ENCODE results near the gene SMYD3. TPM values are rescaled to one million over a fixed set of nuclear protein-coding genes. Genes with fewer than 3 reads are reported as not detected.

SMYD3 gene
- total RNA-seq, 1 donor: 171 TPM

DNA sequence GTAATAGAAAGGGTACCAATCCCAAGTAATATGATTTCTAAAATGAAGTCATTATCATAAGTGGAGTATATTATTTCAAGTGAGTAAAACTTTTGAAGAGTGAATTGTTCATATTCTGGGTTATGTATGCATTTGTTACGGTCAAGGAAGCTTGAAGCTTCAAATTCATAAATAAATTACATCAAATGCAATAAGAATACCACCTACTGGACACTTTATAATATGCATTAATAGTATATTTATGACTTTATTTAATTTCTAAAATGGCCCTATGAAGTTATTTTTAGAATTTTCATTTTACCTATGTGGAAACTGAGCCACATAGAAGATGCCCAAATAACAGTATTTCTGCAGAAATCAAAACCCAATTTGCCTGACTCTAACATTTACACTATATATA, 260.6 kb downstream of the SMYD3 start:
- H3K4me2 ChIP-seq (ENCODE audit: insufficient read depth, low read length): no peak overlapping the region
- H3K36me3 ChIP-seq (ENCODE audit: insufficient read depth, low read length): no peaks in the 10 kb centered on the region
- no peak overlapping the region for H2AFZ ChIP-seq (ENCODE audit: low read length)
- no peak for DNase-seq (ENCODE audit: insufficient read length, low spot score, missing footprints)
- H3K4me1 ChIP-seq (ENCODE audit: insufficient read depth, low read length): peaks cover 18% of the 10 kb centered on the region
- no peaks in the 10 kb centered on the region for H3K9me3 ChIP-seq (ENCODE audit: low read depth, low read length)
- H4K20me1 ChIP-seq (ENCODE audit: insufficient read depth, low read length): no peaks in the 10 kb centered on the region
- H3K4me3 ChIP-seq (ENCODE audit: insufficient read depth, low read length): no peak overlapping the region
- peak overlapping the region; percentile 78 for H3K27ac ChIP-seq (ENCODE audit: low read depth, low read length)
- TF ChIP-seq, protein P1, sequence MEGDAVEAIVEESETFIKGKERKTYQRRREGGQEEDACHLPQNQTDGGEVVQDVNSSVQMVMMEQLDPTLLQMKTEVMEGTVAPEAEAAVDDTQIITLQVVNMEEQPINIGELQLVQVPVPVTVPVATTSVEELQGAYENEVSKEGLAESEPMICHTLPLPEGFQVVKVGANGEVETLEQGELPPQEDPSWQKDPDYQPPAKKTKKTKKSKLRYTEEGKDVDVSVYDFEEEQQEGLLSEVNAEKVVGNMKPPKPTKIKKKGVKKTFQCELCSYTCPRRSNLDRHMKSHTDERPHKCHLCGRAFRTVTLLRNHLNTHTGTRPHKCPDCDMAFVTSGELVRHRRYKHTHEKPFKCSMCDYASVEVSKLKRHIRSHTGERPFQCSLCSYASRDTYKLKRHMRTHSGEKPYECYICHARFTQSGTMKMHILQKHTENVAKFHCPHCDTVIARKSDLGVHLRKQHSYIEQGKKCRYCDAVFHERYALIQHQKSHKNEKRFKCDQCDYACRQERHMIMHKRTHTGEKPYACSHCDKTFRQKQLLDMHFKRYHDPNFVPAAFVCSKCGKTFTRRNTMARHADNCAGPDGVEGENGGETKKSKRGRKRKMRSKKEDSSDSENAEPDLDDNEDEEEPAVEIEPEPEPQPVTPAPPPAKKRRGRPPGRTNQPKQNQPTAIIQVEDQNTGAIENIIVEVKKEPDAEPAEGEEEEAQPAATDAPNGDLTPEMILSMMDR (IDR thresholded peaks at IDR 0.05; ENCODE audit: extremely low read depth, low read depth, low read length): no peak
- no peaks in the 10 kb centered on the region for H3K27me3 ChIP-seq (ENCODE audit: insufficient read depth, low read length)
- H3K79me2 ChIP-seq (ENCODE audit: insufficient read depth, low read length): no peaks in the 10 kb centered on the region

DNA sequence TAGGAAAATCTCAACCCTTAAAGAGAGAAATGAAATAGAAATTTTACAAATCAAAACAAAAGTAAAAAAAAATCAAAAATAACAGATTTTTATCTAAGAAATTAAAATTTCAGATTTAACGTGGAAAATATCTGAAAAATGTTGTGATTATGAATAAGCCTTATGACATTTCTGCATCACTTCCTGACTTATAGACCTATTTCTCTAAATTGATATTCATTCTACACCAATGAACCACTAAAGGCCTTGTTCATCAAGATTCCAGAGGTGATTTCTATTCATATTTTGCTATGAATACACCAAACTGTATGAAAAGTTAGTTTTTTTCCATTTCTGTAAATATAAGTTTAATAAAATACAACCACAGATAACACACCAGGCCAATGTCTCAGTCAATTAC, 261.5 kb downstream of the SMYD3 start:
- Histone ChIP-seq H3K9me3 (ENCODE audit: low read depth, low read length) (no peaks in the 10 kb centered on the region), H3K4me3 (ENCODE audit: insufficient read depth, low read length) (no peak overlapping the region), H3K4me1 (ENCODE audit: insufficient read depth, low read length) (peaks cover 18% of the 10 kb centered on the region), H3K27me3 (ENCODE audit: insufficient read depth, low read length) (no peaks in the 10 kb centered on the region), H4K20me1 (ENCODE audit: insufficient read depth, low read length) (no peaks in the 10 kb centered on the region), H3K36me3 (ENCODE audit: insufficient read depth, low read length) (no peaks in the 10 kb centered on the region), H2AFZ (ENCODE audit: low read length) (no peak overlapping the region), H3K4me2 (ENCODE audit: insufficient read depth, low read length) (peak overlapping the region; percentile 43), H3K79me2 (ENCODE audit: insufficient read depth, low read length) (no peaks in the 10 kb centered on the region), H3K27ac (ENCODE audit: low read depth, low read length) (peak overlapping the region; percentile 78)
- TF ChIP-seq, protein P1 (IDR thresholded peaks at IDR 0.05; ENCODE audit: extremely low read depth, low read depth, low read length): no peak
- DNase-seq (ENCODE audit: insufficient read length, low spot score, missing footprints): no peak

DNA sequence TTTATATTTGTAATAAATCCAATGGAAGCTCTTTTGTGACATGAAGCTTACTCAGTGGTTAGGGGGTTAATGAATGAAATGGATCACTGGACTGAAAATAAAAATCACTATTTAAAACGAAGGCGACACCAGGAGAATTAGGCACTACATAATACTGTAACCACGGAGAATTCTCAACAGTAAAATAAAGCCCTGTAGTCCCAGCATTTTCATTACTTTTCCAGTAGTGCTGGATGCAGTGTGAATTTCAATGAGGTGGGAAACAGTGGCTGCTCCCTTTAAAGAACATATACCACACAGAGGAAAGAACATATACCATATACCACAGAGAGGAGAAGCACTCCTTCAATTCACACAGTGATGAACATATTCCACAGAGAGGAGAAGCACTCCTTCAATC, 275.0 kb downstream of the SMYD3 start:
- H3K27me3 ChIP-seq (ENCODE audit: insufficient read depth, low read length): no peaks in the 10 kb centered on the region
- H3K4me1 ChIP-seq (ENCODE audit: insufficient read depth, low read length): no peaks in the 10 kb centered on the region
- H3K36me3 ChIP-seq (ENCODE audit: insufficient read depth, low read length): no peaks in the 10 kb centered on the region
- TF ChIP-seq, protein P1 (IDR thresholded peaks at IDR 0.05; ENCODE audit: extremely low read depth, low read depth, low read length): no peak
- H3K4me2 ChIP-seq (ENCODE audit: insufficient read depth, low read length): no peak overlapping the region
- no peak overlapping the region for H3K4me3 ChIP-seq (ENCODE audit: insufficient read depth, low read length)
- no peak overlapping the region for H3K27ac ChIP-seq (ENCODE audit: low read depth, low read length)
- H3K79me2 ChIP-seq (ENCODE audit: insufficient read depth, low read length): no peaks in the 10 kb centered on the region
- no peak for DNase-seq (ENCODE audit: insufficient read length, low spot score, missing footprints)
- H3K9me3 ChIP-seq (ENCODE audit: low read depth, low read length): no peaks in the 10 kb centered on the region
- peaks cover 2% of the 10 kb centered on the region for H4K20me1 ChIP-seq (ENCODE audit: insufficient read depth, low read length)
- no peak overlapping the region for H2AFZ ChIP-seq (ENCODE audit: low read length)

DNA sequence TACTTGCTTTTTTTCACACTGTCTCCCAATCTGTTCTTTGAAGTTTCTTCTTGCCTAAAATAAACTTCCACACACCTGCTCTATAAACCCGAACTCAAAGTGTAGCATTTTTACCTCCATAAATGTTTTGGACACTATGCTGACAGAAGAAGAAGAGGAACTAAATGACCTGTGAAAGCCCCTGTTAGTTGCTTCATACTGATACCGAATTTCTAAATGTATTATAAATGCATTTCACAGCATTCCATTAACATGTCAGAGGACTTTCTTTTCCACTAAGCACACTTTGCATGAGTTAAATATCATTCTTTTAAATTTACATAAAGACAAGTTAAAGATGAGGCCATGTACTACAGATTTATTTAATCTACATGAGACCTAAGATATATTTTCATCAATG, 281.0 kb downstream of the SMYD3 start:
- H3K79me2 ChIP-seq (ENCODE audit: insufficient read depth, low read length): no peaks in the 10 kb centered on the region
- TF ChIP-seq, protein P1 (IDR thresholded peaks at IDR 0.05; ENCODE audit: extremely low read depth, low read depth, low read length): no peak
- H4K20me1 ChIP-seq (ENCODE audit: insufficient read depth, low read length): peaks cover 2% of the 10 kb centered on the region
- H3K36me3 ChIP-seq (ENCODE audit: insufficient read depth, low read length): no peaks in the 10 kb centered on the region
- DNase-seq (ENCODE audit: insufficient read length, low spot score, missing footprints): no peak
- no peak overlapping the region for H2AFZ ChIP-seq (ENCODE audit: low read length)
- H3K4me1 ChIP-seq (ENCODE audit: insufficient read depth, low read length): peaks cover 14% of the 10 kb centered on the region
- no peak overlapping the region for H3K27ac ChIP-seq (ENCODE audit: low read depth, low read length)
- H3K27me3 ChIP-seq (ENCODE audit: insufficient read depth, low read length): no peaks in the 10 kb centered on the region
- no peaks in the 10 kb centered on the region for H3K9me3 ChIP-seq (ENCODE audit: low read depth, low read length)
- no peak overlapping the region for H3K4me2 ChIP-seq (ENCODE audit: insufficient read depth, low read length)
- H3K4me3 ChIP-seq (ENCODE audit: insufficient read depth, low read length): no peak overlapping the region
